DND-41 (cell line): Measurements from ENCODE around the gene VIL1.

Experiments used
- ATAC-seq: fragments of 200-7000 bp; cut with Tn5 transposase; 3 replicates; pipeline ENCODE4 v1.9.1; 2021; ENCODE audit warnings: low read depth; ENCODE audit not compliant: insufficient read depth
- DNase-seq: peaks from one replicate; pipeline ENCODE4 v3.0.0-alpha.2; 2020
- H2AFZ ChIP-seq: 2 replicates; pipeline ENCODE4 v1.6.0; 2012; ENCODE audit warnings: low read depth, low read length
- H3K27ac ChIP-seq: 2 replicates; pipeline ENCODE4 v1.5.1; 2012; ENCODE audit warnings: low read length, inconsistent platforms
- H3K27me3 ChIP-seq: fragments of 200-600 bp; sonication (generic); 2 replicates; pipeline ENCODE4 v1.6.0; 2012; ENCODE audit warnings: low read length, mild to moderate bottlenecking, inconsistent platforms; ENCODE audit not compliant: insufficient read depth, poor library complexity
- H3K36me3 ChIP-seq: 2 replicates; pipeline ENCODE4 v1.5.1; 2012; ENCODE audit warnings: low read length, inconsistent platforms; ENCODE audit not compliant: insufficient read depth
- H3K4me1 ChIP-seq: 2 replicates; pipeline ENCODE4 v1.5.1; 2012; ENCODE audit warnings: mild to moderate bottlenecking, low read length; ENCODE audit not compliant: insufficient read depth
- H3K4me2 ChIP-seq: 2 replicates; pipeline ENCODE4 v1.6.0; 2012; ENCODE audit warnings: mild to moderate bottlenecking, moderate library complexity, low read length, inconsistent platforms; ENCODE audit not compliant: insufficient read depth
- H3K4me3 ChIP-seq, 2 experiments: fragments of 200-600 bp in 1 of 2; shearing (Covaris generic) in 1 of 2; 2 replicates each; pipeline ENCODE4 v1.5.1; 2012 to 2016; ENCODE audit warnings: inconsistent platforms in 2 of 2, low read length in 2 of 2, mild to moderate bottlenecking in 2 of 2, low read depth in 1 of 2, moderate library complexity in 1 of 2
- H3K79me2 ChIP-seq: 2 replicates; pipeline ENCODE4 v1.6.0; 2012; ENCODE audit warnings: low read length, inconsistent platforms; ENCODE audit not compliant: insufficient read depth
- H3K9ac ChIP-seq: 2 replicates; pipeline ENCODE4 v1.6.0; 2012; ENCODE audit warnings: low read depth, mild to moderate bottlenecking, inconsistent platforms, low read length, moderate library complexity
- H3K9me3 ChIP-seq: 2 replicates; pipeline ENCODE4 v1.5.1; 2012; ENCODE audit warnings: low read length, moderate library complexity, mild to moderate bottlenecking, inconsistent platforms; ENCODE audit not compliant: insufficient read depth, severe bottlenecking
- H4K20me1 ChIP-seq: 2 replicates; pipeline ENCODE4 v1.6.0; 2012; ENCODE audit warnings: low read length; ENCODE audit not compliant: insufficient read depth
- EZH2 ChIP-seq: IDR thresholded peaks from 3 replicates; pipeline ENCODE4 v1.6.1; 2012; ENCODE audit warnings: borderline replicate concordance, low read depth, mild to moderate bottlenecking, moderate library complexity, low read length, inconsistent platforms; ENCODE audit not compliant: severe bottlenecking
- TF ChIP-seq, protein P1 (sequence below): IDR thresholded peaks from 2 replicates; pipeline ENCODE4 v1.5.1; 2012; ENCODE audit warnings: borderline replicate concordance, low read length, moderate library complexity, mild to moderate bottlenecking; ENCODE audit not compliant: poor library complexity, severe bottlenecking; ENCODE audit errors: extremely low read depth

The VIL1 gene

GRCh38 chr2:218418717-218419458, at the start of gene VIL1:
Gene VIL1, plus strand, starts transcription at chr2:218419123. Its CDS starts 4,656 bp downstream, at chr2:218423779.
- no peak for DNase-seq
- Histone ChIP-seq H3K4me1 (no peaks in the 10 kb centered on the region), H3K9ac (no peak within 1 kb of the TSS), H3K9me3 (no peaks in the 10 kb centered on the region), H3K79me2 (no peaks in the 10 kb centered on the region), H3K4me3 (no peak within 1 kb of the TSS), H4K20me1 (no peaks in the 10 kb centered on the region), H3K4me2 (no peak within 1 kb of the TSS), H2AFZ (no peak within 1 kb of the TSS), H3K36me3 (no peaks in the 10 kb centered on the region), H3K27ac (no peak within 1 kb of the TSS), H3K27me3 (no peaks in the 10 kb centered on the region)
- ATAC-seq: no peak
- TF ChIP-seq, protein P1, sequence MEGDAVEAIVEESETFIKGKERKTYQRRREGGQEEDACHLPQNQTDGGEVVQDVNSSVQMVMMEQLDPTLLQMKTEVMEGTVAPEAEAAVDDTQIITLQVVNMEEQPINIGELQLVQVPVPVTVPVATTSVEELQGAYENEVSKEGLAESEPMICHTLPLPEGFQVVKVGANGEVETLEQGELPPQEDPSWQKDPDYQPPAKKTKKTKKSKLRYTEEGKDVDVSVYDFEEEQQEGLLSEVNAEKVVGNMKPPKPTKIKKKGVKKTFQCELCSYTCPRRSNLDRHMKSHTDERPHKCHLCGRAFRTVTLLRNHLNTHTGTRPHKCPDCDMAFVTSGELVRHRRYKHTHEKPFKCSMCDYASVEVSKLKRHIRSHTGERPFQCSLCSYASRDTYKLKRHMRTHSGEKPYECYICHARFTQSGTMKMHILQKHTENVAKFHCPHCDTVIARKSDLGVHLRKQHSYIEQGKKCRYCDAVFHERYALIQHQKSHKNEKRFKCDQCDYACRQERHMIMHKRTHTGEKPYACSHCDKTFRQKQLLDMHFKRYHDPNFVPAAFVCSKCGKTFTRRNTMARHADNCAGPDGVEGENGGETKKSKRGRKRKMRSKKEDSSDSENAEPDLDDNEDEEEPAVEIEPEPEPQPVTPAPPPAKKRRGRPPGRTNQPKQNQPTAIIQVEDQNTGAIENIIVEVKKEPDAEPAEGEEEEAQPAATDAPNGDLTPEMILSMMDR: no peak
- TF ChIP-seq EZH2: no peak

GRCh38 chr2:218369330-218369729, 49.6 kb upstream of the VIL1 start:
- no peaks in the 10 kb centered on the region for H4K20me1 ChIP-seq
- no peaks in the 10 kb centered on the region for H3K36me3 ChIP-seq
- TF ChIP-seq, protein P1: no peak
- no peak for TF ChIP-seq EZH2
- no peak overlapping the region for H3K9ac ChIP-seq
- no peaks in the 10 kb centered on the region for H3K79me2 ChIP-seq
- no peaks in the 10 kb centered on the region for H3K9me3 ChIP-seq
- DNase-seq: no peak
- H3K4me3 ChIP-seq: no peak overlapping the region
- H3K27me3 ChIP-seq: no peaks in the 10 kb centered on the region
- H2AFZ ChIP-seq: no peak overlapping the region
- no peak overlapping the region for H3K27ac ChIP-seq
- H3K4me2 ChIP-seq: no peak overlapping the region
- ATAC-seq: no peak
- H3K4me1 ChIP-seq: no peaks in the 10 kb centered on the region

GRCh38 chr2:218370410-218371063, 48.4 kb upstream of the VIL1 start:
- TF ChIP-seq EZH2: no peak
- TF ChIP-seq, protein P1: no peak
- Histone ChIP-seq H3K4me2 (no peak overlapping the region), H3K9me3 (no peaks in the 10 kb centered on the region), H3K27ac (no peak overlapping the region), H3K4me1 (no peaks in the 10 kb centered on the region), H4K20me1 (no peaks in the 10 kb centered on the region), H3K27me3 (no peaks in the 10 kb centered on the region), H3K36me3 (no peaks in the 10 kb centered on the region), H2AFZ (no peak overlapping the region), H3K9ac (no peak overlapping the region), H3K4me3 (no peak overlapping the region), H3K79me2 (no peaks in the 10 kb centered on the region)
- DNase-seq (no peak), ATAC-seq (no peak)
